ENCODE results near the gene TCF4.

DNA sequence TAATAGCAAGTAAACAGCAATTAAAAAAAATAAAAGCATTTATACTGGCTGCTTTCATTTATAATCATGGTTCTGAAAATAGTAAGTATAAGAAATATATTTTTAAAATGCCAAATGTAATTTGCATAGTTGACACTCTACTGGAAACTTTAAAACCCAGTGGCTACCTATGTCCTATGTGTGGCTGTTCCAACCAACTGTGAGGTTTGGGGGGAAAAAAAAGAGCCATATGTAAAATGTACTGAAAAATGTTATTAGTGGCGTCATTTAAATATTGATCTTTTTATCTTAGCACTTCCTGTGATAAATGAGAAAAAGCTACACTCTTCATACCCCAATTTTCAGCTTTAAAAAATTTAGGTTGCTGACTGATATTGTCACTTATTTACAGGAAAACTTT is 270.7 kb downstream of the TCF4 start:
- no peak for TF ChIP-seq POLR2A (IDR thresholded peaks at IDR 0.05)
- TF ChIP-seq, protein P1, sequence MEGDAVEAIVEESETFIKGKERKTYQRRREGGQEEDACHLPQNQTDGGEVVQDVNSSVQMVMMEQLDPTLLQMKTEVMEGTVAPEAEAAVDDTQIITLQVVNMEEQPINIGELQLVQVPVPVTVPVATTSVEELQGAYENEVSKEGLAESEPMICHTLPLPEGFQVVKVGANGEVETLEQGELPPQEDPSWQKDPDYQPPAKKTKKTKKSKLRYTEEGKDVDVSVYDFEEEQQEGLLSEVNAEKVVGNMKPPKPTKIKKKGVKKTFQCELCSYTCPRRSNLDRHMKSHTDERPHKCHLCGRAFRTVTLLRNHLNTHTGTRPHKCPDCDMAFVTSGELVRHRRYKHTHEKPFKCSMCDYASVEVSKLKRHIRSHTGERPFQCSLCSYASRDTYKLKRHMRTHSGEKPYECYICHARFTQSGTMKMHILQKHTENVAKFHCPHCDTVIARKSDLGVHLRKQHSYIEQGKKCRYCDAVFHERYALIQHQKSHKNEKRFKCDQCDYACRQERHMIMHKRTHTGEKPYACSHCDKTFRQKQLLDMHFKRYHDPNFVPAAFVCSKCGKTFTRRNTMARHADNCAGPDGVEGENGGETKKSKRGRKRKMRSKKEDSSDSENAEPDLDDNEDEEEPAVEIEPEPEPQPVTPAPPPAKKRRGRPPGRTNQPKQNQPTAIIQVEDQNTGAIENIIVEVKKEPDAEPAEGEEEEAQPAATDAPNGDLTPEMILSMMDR (IDR thresholded peaks at IDR 0.05): no peak
